ENCODE measurements around the gene CPNE4. TPM values are rescaled to one million over a fixed set of nuclear protein-coding genes. Genes with fewer than 3 reads are reported as not detected.

The CPNE4 gene
- total RNA-seq, 1 experiment from 2014 or later: 1.9 TPM

- H2AFZ ChIP-seq (ENCODE audit: low read length): no peak overlapping the region
Measured at GRCh38 chr3:131543714-131544113, 491.1 kb downstream of the CPNE4 start.

More at GRCh38 chr3:131543714-131544113, 491.1 kb downstream of the CPNE4 start:
- Histone ChIP-seq H2BK120ac (ENCODE audit: low read depth, low read length, poor library complexity, severe bottlenecking) (no peak overlapping the region), H3K27ac (ENCODE audit: insufficient read length, low read depth, low read length) (no peak overlapping the region), H3K18ac (ENCODE audit: insufficient read length, low read depth, low read length) (no peak overlapping the region), H3K9ac (ENCODE audit: extremely low read depth, insufficient read length, low read length) (no peak overlapping the region), H3K4ac (ENCODE audit: low read depth, low read length) (no peak overlapping the region), H2BK5ac (ENCODE audit: insufficient read length, low read length) (no peak overlapping the region), H3K4me2 (ENCODE audit: insufficient read depth, insufficient read length, low read length) (no peak overlapping the region), H3T11ph (ENCODE audit: low read length) (no peak overlapping the region), H4K5ac (ENCODE audit: insufficient read length, low read depth, low read length) (no peak overlapping the region), H4K20me1 (ENCODE audit: control insufficient read depth, insufficient read depth, insufficient read length) (no peaks in the 10 kb centered on the region), H4K8ac (replicated peaks; ENCODE audit: insufficient read length, low read depth, low read length) (no peak overlapping the region), H3K14ac (ENCODE audit: insufficient read depth, low read length) (no peak overlapping the region), H2BK12ac (ENCODE audit: insufficient read length, low read depth, low read length) (no peak overlapping the region), H2AK5ac (ENCODE audit: insufficient read length, low read length) (no peak overlapping the region), H3K23me2 (ENCODE audit: insufficient read length, low read depth, low read length, poor library complexity, severe bottlenecking) (no peaks in the 10 kb centered on the region), H3K79me1 (ENCODE audit: insufficient read depth, low read depth, low read length, poor library complexity, severe bottlenecking) (no peaks in the 10 kb centered on the region), H3K79me2 (ENCODE audit: insufficient read depth, low read length) (no peaks in the 10 kb centered on the region), H4K91ac (ENCODE audit: insufficient read length, low read depth, low read length) (no peak overlapping the region), H3K9me3 (ENCODE audit: control insufficient read depth, low read depth, low read length) (no peaks in the 10 kb centered on the region), H3K27me3 (ENCODE audit: insufficient read depth, low read length) (no peaks in the 10 kb centered on the region), H2BK20ac (ENCODE audit: low read depth, low read length, poor library complexity, severe bottlenecking) (no peak overlapping the region), H2BK15ac (ENCODE audit: low read depth, low read length) (no peak overlapping the region), H3K4me1 (ENCODE audit: insufficient read depth, low read length) (no peaks in the 10 kb centered on the region), H3K23ac (ENCODE audit: insufficient read length, low read depth, low read length) (no peak overlapping the region), H3K56ac (ENCODE audit: insufficient read length, low read depth, low read length) (no peak overlapping the region)
- H3K9me3 Mint-ChIP-seq: no peaks in the 10 kb centered on the region
- H3K27ac Mint-ChIP-seq: no peak overlapping the region
- no peaks in the 10 kb centered on the region for H3K4me1 Mint-ChIP-seq
- TF ChIP-seq, protein P1, sequence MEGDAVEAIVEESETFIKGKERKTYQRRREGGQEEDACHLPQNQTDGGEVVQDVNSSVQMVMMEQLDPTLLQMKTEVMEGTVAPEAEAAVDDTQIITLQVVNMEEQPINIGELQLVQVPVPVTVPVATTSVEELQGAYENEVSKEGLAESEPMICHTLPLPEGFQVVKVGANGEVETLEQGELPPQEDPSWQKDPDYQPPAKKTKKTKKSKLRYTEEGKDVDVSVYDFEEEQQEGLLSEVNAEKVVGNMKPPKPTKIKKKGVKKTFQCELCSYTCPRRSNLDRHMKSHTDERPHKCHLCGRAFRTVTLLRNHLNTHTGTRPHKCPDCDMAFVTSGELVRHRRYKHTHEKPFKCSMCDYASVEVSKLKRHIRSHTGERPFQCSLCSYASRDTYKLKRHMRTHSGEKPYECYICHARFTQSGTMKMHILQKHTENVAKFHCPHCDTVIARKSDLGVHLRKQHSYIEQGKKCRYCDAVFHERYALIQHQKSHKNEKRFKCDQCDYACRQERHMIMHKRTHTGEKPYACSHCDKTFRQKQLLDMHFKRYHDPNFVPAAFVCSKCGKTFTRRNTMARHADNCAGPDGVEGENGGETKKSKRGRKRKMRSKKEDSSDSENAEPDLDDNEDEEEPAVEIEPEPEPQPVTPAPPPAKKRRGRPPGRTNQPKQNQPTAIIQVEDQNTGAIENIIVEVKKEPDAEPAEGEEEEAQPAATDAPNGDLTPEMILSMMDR (conservative IDR thresholded peaks at IDR 0.05): no peak
- DNase-seq: peak; percentile 28
- H3K27me3 Mint-ChIP-seq (ENCODE audit: low read depth): no peaks in the 10 kb centered on the region
- no peak overlapping the region for H3K4me3 Mint-ChIP-seq
- no peaks in the 10 kb centered on the region for H3K36me3 Mint-ChIP-seq (ENCODE audit: insufficient read depth in 1 of 3, low read depth in 3 of 3)
